HG03442 (cell line): Measurements from ENCODE around the gene MBD6.
"Not testable (repeated sequence)": the region's sequence is repeated elsewhere in the genome, so short reads cannot be mapped to it uniquely, and the experiment has no call there.

Experiments used
- ATAC-seq: cut with Tn5 transposase; IDR thresholded peaks from one replicate; pipeline ENCODE4 v1.9.1; 2021; ENCODE audit warnings: mild to moderate bottlenecking, moderate library complexity; ENCODE audit not compliant: unreplicated experiment

MBD6 gene

GRCh38 chr12:57546438-57547287, 24.0 kb downstream of the MBD6 start, which contains the start of gene DCTN2:
Gene DCTN2, minus strand, starts transcription at chr12:57547192. Its CDS starts 129 bp downstream, at chr12:57547063.
- peak; percentile 98 for ATAC-seq

- ATAC-seq: no peak
Measured at GRCh38 chr12:57547288-57548012, 24.8 kb downstream of the MBD6 start.

GRCh38 chr12:57548013-57548315, 25.3 kb downstream of the MBD6 start:
- ATAC-seq: no peak

- ATAC-seq: no peak
Measured at GRCh38 chr12:57548488-57548887, 25.9 kb downstream of the MBD6 start.

GRCh38 chr12:57549203-57549908, 26.7 kb downstream of the MBD6 start:
- ATAC-seq: no peak

GRCh38 chr12:57549909-57550640, 27.5 kb downstream of the MBD6 start, which contains the start of gene KIF5A:
Gene KIF5A, plus strand, starts transcription at chr12:57550044. Its CDS starts 228 bp downstream, at chr12:57550272.
- no peak for ATAC-seq

- no peak for ATAC-seq
Measured at GRCh38 chr12:57550641-57551549, 28.3 kb downstream of the MBD6 start.

- no peak for ATAC-seq
Measured at GRCh38 chr12:57551637-57552305, 29.1 kb downstream of the MBD6 start.

- no peak for ATAC-seq
Measured at GRCh38 chr12:57552306-57552651, 29.7 kb downstream of the MBD6 start.

- no peak for ATAC-seq
Measured at GRCh38 chr12:57552835-57553313, 30.2 kb downstream of the MBD6 start.

- no peak for ATAC-seq
Measured at GRCh38 chr12:57553343-57554202, 30.9 kb downstream of the MBD6 start.

- ATAC-seq: no peak
Measured at GRCh38 chr12:57554453-57554852, 31.8 kb downstream of the MBD6 start.

- no peak for ATAC-seq
Measured at GRCh38 chr12:57554897-57555296, 32.3 kb downstream of the MBD6 start.

GRCh38 chr12:57558864-57559263, 36.2 kb downstream of the MBD6 start:
- no peak for ATAC-seq

- no peak for ATAC-seq
Measured at GRCh38 chr12:57560516-57560915, 37.9 kb downstream of the MBD6 start.

- ATAC-seq: not testable (repeated sequence)
Measured at GRCh38 chr12:57561117-57561516, 38.5 kb downstream of the MBD6 start.

- ATAC-seq: no peak
Measured at GRCh38 chr12:57563358-57563757, 40.7 kb downstream of the MBD6 start.

GRCh38 chr12:57564178-57564740, 41.6 kb downstream of the MBD6 start:
- no peak for ATAC-seq
